ENCODE results near the gene WDFY4.

WDFY4 gene

DNA sequence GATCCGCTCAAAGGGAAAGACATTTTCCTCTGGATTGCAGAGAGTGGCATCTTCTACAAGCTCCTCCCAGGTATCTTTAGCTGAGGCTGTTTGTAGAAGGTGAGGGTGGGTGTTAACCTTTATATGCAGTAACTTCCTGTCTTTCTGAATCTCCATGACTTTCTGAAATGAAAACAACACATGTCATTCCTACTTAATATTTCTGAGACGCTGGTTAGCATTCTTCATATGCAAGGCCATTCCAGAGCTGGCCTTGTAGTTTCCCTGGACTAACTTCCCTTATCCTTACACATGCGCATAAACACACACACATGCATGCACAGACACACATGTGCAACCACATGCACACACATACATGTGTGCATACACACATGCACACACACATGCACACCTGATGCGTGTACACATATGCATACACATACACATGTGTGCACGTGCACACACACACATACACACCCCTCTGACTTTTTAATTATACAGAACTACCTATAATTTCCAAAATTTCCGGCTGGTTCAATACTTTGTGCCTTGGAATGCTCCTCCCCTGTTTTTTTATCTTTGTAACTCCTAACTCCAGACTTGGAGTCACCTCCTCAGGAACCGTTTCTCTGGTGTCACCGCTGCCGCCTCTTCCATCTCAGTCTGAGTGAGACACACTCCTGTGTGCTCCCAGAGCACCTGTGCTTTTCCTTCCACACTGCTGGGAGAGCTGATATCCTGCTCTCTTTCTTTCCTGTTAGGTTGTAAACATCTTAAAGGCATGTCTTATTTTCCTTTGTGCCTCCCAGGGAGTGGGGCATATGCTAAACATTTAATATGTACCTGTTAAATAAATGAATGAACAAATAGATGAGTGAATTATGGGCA is 199.7 kb downstream of the WDFY4 start:
- DNase-seq, result no peak

DNA sequence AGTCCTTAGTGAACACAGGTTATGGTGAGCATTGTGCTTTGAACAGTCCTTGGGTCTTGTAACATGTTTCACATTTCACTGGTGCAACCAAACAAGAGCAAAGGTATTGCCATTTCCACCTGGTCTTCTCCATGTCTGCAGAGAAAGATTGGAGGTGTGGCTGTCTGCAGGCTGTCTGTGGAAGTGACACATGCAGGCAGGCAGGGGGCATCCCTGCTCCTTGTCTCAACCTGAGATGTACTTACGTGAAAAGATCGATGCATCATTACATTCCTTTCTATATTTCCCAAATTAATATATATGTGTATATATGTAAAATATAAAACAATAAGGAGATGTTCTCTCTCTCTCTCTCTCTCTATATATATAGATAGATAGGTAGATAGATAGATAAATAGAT is 200.7 kb downstream of the WDFY4 start:
- no peak for DNase-seq

DNA sequence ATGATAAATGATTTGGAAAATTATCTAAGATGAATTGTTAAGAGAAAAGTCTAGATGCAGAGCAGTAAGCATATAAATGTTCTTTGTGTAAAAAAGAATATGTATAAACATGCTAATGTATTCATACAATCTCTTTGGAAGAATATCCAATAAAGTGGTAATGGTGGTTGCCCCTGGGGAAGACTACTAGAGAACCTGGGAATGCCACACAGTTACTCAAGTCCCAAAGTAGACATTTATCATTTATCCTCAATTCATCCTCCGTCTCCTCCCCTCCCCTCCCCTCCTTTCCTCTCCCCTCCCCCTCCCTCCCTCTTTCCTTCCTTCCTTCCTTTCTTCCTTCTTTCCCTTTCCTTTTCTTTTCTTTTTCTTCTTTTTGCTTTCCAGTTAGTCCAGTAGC is 203.3 kb downstream of the WDFY4 start:
- DNase-seq, result no peak

DNA sequence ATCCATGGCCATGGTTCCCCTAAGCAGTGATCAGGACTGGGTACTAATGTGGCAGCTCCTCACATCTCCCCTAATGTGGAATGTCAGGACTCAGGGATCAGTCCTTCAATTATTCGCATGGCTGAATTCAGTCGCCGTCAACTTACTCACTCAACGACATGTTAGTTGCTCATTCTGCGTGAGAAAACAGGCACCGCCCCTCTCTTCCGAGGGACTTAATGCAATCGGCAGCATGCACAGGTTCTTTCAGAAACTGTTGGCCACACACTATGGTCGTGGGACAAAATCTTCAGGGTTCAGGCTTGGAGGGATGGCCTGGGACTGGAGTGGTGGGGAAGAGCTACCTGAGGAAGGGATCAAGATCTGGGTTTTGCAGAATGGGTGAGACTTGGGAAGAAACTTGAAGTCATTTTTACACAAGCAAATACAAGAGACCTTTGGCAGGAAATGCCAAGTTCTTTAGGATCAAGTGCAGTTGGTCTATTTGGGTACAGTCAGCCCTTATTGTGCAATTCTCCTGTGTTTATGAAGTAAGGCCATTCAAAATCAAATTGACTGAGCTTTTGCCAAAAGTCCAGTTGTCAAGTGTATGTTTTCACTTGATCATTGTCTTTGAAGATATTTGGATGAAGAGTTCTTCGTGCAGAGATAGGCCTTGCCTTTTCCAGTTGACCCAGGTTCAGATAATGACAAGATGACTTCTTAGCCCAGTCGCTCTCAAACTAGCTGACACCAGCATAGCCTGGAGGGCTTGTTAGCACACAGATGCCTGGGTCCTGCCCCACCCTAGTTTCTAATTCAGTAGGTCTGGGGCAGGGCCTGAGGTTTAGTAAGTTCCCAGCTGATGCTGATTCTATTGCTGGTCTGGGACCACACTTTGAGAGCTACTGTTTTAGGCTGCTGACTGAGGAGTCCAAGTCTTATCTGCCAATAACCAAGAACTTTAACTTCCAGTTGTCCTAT is 206.5 kb downstream of the WDFY4 start:
- no peak for DNase-seq

DNA sequence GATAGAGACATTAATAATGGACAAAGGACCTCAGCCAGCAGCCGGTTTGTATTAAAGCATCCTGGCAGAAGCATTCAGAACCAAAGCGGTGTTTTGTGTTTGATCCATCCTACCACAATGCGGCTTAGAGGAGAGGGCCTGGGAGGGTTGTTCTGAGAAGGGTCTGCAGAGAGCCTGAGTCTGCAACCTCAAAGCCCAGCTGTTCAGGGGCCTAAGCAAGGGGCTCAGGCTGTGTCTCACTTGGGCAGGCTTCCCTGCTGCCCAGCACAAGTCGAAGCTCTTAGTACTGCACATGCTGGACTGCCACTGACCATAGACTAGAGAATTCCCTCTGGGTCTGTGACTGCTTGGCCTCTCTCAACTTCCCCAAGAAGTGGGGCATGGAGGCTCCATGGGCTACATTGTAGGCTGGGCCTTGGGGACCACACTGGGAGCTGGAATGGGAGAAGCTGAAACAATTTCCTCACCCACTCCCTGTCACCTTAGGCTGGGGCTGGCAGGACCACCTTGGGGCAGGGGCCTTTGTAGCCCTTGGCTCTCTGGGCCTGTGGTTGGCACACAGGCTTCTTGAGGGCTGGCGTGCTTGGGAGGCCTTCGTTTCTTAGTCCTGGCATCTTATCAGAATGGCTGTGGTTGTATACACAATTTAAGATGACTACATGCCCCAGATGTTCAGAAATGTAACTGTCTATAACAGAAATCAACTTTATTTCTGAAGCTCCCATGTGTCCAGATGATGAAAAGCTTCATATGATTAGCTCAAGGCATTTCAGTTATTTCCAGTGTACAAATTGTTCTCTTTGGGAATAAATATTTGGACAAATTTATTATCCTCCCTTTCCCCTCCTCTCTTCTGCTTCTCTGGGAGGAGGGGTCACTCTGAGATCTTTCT is 210.5 kb downstream of the WDFY4 start:
- no peak for DNase-seq

DNA sequence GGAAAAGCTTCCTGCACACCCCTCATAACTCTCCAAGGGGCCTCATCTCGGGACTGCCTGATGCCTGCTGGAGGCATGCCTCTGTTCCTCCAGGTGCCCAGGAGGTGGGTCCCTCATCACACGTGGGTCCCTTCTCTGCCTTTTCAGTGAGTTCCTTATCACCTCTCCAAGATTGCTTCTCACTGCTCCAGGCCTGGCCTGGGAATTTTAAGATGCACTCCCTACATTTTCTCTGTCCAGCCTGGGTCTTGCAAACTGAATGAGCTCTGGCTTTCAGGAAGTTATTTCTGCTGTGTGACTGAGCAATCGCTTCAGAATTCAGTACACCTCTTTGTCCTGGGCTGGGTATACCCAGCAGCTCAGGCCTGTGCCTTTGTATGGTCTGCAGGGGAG is 211.1 kb downstream of the WDFY4 start:
- no peak for DNase-seq

DNA sequence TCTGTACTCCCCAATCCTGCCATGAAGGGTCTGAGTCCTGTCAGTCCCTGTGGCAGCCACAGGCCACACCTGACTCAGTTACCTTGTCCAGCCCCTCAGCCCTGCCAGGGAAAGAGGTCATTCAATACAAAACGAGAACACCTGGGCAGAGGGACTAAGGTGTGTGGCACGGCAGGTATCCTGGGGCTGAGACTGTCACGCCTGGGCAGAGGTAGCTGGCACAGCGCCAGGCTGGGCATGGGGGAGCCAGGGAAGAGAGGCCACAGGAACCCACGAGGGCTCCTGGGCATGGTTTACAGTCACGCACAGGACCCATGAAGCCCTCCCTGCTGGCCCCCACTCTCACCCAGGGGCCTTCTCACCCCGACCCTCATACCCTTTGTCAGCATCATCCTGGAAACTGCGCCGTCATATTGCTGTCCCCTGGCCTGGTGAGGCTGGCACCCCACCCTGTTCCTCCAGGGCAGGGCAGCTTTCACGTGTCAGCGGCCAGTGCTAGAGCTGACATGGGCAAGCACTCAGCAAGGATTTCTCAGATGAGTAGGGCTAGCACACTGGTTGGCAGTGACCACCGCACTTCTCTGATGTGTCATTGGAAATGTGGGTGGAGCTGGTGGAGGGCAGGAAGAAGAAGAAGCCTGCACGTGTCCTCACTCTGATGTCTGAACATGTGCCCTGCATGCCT is 212.2 kb downstream of the WDFY4 start:
- DNase-seq, result no peak

DNA sequence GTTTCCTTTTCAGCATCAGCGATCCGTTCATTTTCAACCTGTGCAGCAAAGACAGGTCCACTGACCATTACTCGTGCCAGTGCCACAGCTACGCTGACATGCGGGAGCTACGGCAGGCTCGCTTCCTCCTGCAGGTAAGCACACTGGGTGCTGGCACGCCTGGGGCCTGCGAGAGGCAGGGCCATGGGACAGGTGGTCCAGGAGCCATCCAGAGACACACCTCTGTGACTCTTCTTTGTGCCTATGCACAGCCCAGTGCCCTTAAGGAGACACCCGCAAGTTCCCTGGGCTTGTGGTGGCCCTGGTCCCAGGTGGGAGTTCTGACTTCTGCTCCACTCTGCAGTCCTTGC is 212.7 kb downstream of the WDFY4 start:
- DNase-seq, result no peak

DNA sequence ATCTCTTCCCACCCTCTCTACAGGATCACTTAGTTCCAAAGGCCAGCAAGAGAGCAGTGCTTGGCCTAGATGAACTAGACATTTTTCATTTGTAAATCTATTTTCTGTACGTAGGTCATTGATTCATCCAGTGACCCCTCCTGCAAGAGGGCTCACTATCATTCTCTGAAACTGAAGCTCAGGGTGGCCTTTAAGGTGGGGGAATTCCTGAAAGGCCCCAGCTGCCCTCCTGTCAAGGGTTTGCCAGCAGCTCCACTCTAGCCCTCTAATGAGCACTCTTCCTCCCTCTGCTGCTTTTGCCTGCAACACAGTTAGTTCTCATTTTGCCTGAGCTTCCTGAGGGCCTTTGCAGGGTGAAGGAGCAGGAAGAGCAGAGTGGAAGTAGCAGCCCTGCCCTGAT is 213.8 kb downstream of the WDFY4 start:
- no peak for DNase-seq

DNA sequence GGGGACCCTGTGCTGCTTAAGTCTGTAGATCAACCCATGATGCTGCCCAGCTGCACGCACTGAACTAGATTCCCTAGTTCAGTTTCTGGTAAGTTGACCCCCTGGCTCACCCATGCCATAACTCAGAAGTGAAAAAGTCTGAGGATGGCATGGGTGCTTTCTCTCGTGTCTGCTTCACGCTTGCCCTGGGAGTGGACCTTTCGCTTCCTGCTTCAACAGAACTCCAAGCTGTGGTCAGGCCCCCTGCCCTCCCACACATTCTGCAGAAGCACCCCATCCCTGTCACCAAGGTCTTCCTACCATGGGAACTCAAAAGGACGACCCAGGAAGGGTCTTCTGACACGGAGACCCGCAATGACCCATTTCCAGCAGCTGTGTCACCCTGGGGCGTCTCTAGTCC is 215.1 kb downstream of the WDFY4 start:
- DNase-seq, result no peak

DNA sequence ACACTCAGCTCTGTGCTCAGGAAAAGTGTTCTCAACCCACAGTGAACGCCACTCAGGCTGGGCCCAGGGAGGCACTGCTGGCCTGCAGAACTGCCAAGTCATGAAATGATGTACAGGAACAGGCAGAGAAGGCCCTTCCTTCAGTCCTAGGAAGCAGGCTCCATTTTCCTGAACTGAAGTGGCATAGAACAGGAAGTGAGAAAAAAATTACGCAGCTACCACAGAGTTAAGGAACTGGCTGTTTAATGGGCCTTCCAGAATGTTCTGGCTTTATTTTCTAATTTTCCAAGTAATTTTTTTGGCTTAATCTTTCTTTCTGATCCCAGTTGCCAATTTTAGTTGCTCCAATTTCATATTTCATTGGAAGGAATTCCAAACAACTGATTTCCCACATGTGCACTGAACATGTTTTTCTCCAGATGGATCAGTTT is 215.7 kb downstream of the WDFY4 start:
- no peak for DNase-seq

DNA sequence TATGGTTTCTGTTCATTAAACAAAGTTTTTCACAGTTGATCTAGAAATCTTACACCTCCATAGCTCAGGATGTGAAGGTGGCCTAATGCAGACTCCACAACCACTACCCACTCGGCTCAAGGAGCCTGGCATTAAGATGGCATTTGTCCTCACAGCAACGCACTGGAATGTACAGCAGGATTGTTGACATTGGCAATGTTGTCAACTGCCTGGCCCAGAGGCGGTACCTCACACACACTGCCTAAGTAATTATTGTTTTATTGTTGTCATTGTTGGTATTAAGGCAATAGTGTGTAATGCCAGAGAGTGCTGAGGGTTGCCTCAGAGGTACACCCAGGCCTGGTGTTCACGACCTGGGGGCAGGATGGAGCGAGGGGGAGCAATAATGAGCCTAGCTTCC is 216.6 kb downstream of the WDFY4 start:
- DNase-seq, result no peak

DNA sequence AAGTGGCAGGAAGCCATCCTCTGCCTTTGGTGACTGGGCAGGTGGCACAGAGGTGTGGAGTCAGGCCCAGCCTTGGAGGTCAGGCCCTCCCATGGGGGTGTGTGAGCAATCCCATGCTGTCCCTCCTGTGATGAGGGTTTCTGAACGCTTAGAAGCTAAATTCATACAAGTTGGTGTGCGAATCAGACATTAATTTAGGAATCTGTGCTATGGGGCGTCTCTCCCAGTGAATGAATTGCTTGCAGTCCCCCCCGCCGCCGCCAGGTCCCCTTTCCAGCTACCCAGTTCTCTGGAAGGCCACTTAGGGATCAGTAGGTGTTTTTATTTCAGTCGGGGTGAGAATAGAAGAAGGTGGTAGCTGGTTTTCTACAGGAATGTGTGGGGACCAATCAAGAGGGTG is 217.4 kb downstream of the WDFY4 start:
- no peak for DNase-seq

DNA sequence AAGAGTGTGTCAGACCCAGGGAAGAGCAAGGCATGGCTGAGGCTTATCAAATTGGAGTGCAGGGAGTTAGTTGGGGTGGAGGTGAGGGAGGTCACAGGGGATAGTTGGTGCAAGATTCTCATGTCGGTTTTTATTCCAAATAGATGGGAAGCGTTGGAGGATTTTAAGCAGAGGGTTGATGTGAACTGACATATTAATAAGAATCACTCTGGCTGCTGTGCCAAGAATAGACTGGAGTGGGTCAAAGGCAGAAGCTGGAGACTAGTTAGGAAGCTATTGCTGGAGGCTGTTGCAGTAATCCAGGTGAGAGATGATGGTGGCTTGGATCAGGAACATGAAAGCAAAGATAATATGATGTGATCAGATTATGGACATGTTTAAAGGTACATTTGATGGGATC is 218.5 kb downstream of the WDFY4 start:
- no peak for DNase-seq

DNA sequence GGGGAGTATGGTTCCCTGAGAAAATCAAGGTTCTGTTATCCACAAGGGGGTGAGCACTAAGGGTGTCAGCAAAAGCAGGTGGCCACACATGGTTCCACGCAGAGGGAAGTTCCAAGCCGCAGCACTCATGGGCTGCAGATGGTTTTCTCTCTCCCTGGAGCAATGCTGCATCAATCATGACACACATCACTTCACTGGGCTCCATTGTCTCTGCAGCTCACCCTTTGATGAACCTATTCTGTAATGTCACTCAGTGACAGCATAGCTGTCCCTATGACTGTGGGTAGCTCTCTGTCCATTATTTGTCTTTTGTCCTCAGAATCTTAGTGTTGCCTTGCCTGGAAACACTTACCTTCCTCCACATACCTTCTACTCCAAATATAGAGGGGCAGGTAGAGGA is 220.2 kb downstream of the WDFY4 start:
- DNase-seq, result no peak

DNA sequence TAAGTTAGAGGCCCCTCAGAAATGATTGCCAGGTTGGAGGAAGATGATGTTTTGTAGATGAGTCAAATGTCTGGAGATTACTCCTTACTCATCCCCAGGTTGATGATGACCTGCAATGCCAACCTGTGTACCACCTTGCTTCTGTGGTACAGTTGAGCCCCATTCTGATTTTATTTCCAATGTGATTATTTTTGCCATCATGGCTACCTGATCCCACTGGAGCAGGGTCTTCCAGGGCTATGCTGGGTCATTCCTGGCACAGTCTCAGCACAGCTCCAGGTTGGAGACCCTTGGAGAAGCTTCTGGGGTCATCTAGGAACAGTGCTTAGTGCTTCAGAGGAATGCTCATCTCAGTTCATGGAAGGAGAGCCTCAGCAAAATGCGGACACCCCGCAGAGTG is 220.6 kb downstream of the WDFY4 start:
- DNase-seq, result no peak

DNA sequence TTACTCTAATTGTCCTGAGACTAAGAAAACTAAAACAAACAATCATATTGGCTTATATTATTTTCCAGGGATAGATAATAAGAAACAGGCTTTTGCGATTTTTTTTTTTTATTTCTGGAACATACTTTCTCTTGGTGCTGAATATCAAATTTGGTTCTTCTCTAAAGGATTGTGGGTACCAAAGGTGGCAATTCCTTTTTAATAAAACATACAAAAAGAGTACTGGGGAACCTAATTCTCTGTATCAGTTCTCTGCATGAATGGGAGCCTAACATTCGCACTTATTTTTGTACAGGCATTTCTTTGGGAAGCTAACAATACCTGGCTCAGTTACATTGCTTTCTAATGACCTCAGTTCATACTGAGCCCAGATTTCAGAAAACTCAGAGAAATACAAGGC is 222.2 kb downstream of the WDFY4 start:
- DNase-seq, result no peak

DNA sequence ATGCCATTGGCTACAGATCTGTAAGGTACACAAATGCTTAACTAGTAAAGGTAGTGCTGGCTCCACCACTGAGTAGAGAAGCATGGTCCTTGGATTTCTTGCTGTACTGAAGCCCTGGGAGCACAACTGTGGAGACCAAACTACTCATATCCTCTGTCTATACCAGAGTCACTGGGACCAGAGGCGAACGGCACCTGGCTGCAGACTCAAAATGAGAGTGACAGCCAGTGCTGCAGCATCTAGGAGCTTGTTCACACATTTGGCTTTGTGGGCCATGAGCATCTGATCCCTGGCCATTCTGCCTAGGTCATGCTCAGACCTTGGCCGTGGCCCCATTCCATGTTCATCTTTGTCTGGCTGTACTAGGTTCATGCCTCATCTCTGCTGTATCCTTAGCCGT is 223.1 kb downstream of the WDFY4 start:
- DNase-seq, result no peak

DNA sequence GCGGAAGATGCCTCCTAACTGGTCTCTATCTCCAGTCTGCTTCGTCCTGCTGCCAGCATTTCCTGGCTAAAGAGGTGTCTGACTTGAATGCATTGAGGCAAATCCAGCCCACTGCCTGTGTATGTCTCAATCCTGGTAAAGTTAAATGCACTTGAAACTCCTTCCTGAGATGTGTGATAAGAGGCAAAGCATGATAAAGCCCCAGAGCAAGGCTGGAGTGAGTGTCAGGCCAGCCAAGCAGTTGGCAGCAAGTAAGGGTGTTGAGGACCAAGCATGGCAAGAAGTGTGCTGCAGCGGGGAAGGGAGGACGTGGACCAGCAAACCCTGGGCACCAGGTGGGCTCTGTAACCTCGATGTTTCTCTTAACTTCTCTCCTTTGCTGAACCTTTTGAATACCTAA is 225.9 kb downstream of the WDFY4 start:
- DNase-seq, result no peak

DNA sequence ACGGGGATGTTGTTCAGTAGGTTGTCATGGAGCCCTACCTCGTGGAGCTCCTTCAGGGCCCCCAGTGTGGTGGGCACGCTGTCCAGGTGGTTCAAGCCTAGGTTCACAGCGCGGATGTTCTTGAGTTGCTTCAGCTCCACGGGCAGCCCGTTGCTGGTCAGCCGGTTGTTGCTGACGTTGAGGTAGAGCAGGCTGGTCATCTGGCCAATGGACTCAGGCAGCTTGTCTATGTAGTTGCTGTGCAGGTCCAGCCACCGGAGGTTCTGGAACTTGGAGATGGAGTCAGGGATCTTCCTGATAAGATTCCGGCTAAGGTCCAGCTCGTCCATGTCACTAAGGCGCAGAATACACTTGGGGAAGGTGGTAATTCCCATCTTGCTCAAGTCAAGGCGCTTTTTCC is 229.0 kb downstream of the WDFY4 start:
- no peak for DNase-seq

DNA sequence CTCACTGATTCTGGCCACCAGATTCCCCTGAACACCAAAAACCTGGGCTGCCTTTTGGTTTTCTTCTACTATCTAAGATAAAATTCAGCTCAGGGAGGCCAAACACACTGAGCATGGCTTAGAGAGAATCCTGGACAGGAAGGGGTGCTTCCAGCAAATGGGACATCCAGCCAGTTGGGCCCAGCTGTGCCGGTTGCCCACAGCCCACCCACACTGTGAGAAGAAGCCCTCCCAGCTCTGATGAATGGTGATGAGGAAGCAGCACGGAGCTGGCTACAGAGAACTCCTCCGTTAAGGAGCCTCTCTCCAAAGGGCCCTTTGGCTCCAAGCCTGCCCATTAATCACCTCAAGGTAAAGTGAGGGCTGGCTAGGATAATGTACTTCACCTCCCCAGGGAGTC is 239.1 kb downstream of the WDFY4 start:
- no peak for DNase-seq

DNA sequence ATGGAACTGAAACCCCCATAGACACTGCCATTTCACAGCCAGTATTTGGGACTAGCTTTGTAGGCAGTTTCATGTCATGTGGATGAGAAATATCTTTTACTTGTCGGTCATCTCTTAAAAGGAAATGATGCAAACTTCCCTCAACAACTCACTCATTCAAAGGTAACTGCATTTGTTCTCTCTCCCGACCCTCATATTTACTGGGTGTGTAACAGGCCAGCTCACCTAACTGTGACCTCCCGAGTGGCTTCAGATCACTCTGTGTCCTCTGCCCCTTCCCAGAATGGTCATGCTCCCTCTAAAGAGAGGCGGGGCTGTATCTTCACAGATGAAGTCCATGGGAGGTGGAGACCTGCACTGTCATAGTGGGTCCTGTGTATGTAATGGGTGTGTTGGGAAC is 240.3 kb downstream of the WDFY4 start:
- DNase-seq, result no peak

DNA sequence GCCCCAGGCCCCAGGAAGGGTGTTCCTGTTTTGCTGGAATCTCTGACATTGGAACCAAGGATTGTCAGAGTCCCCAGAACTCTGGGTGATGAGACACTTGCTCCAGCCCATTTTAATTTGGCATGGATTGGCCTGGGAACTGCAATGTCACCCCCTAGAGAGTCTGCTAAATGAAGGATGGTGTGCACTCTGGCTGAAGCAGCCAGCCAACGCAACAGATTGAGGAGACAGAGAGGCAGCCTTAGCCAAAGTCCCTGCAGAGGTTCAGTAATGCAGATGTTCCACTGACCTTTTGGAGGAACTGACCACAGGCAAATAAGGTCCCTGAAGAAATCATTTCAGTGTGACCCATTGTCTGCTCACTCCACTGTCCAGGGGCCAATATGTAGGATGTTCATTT is 241.6 kb downstream of the WDFY4 start:
- no peak for DNase-seq
